Amniotic epithelial cell (primary cell): ENCODE data around the gene ZNF775.

Experiments
- DNase-seq: peaks from one replicate; pipeline ENCODE4 v3.0.0-alpha.2; 2010; ENCODE audit warnings: low read depth

The ZNF775 gene

DNA sequence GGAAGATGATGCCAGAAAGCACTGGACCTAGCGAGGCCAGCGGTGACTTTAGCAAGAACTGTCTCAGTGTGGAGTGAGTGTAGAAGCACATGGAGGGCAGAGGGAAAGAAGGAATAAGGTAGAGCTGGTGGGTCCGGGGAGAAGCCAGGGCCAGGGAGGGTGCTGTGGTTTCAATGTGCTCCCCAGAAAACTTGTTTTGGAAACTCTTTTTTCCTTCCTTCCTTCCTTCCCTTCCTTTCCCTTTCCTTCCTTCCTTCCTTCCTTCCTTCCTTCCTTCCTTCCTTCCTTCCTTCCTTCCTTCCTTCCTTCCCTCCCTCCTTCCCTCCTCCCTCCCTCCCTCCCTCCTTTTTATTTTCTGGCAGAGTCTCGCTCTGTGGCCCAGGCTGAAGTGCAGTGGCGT, 32.2 kb upstream of the ZNF775 start:
- no peak for DNase-seq

DNA sequence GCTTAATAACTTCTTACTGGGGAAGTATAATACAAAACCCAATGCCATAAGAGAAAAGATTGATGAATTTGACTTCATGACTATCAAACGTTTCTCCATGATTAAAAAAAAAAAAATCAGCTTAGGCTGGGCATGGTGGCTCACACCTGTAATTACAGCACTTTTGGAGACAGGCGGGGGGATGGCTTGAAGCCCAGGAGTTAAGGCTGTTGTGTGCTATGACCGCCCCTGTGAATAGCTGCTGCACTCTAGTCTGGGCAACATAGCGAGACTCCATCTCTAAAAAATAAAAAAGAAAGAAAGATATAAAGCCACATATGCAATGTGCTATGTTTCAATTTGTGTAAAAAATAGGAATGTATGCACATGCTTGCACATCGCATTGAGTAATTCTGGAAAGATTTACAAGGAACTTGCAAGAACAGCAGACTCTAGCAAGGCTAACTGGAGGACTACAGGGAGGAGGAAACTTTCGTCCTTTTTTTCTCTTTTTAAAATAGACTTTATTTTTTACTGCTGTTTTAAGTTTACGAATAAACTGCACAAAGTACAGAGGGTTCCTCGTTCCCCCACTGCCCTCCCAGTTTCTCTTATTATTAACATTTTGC, 27.4 kb upstream of the ZNF775 start:
- peak; percentile 46 for DNase-seq

DNA sequence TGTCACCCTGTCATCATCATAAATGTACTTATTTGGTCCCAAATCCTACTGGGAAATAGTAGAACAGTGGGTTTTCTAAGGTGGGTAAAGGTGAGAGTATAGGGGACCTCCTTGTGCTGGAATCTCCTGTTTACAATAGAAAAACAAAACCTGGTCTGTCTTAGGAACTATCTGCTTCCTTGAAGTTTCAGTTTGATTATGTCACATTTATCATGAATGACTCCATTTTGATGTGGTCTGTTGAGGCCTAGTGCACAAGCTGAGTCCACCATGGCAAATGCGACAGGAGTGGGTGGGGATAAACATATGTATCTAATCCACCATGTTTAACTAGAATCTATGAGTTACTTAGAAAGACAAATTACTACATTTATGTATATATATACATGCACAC, 23.5 kb upstream of the ZNF775 start:
- DNase-seq: no peak

- peak; percentile 44 for DNase-seq
Measured at GRCh38 chr7:150356265-150356897, 22.7 kb upstream of the ZNF775 start.

GRCh38 chr7:150357270-150357669, 21.9 kb upstream of the ZNF775 start:
- no peak for DNase-seq

DNA sequence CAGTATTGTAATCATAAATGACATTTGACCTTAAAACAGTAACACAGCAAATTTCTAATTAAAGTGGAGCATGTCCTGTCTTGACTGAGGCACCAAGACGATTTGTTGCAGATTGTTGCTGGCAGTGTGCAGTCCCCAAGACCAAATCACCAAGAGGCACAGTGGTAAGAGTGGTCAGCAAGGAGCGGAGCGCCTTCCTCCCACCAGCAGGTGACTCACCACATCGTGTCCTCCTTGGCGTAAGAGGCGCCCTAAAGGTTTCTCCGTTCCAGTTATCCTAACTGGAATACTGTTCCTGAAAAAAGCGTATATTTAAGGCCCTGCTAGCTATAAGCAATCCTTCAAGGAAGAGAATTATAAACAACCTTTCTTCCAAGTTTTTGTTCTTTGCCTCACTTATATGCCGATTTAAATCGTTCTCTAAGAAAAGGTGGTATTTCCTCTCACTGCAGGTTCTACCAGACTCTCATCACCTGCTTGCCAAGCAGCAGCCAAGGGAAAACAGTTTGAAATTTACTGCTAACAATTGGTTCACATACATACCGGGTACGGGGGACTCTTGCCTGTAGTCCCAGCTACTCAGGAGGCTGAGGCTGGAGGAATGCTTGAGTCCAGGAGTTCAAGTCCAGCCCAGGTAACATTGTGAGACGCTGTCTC, 21.2 kb upstream of the ZNF775 start:
- peak; percentile 42 for DNase-seq

- DNase-seq: no peak
Measured at GRCh38 chr7:150358433-150358832, 20.7 kb upstream of the ZNF775 start.

- DNase-seq: no peak
Measured at GRCh38 chr7:150358988-150359621, 20.0 kb upstream of the ZNF775 start.

DNA sequence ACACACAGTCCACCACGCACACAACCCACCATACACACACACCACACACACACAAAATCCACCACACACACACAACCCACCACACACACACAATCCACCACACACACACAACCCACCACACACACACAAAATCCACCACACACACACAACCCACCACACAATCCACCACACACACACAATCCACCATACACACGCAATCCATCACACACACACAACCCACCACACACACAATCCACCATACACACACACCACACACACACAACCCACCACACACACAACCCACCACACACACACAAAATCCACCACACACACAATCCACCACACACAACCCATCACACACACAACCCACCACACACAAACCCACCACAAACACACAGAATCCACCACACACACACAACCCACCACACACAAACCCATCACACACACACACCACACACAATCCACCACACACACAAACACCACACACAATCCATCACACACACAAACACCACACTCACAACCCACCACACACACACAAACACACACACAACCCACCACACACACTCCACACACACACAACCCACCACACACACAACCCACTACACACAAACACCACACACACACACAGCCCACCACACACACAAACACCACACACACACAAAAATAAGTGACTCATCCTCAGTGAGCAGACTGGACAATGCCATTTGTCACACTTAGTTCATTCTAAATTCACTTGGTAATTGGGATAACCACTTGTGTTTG, 19.3 kb upstream of the ZNF775 start:
- DNase-seq: no peak

DNA sequence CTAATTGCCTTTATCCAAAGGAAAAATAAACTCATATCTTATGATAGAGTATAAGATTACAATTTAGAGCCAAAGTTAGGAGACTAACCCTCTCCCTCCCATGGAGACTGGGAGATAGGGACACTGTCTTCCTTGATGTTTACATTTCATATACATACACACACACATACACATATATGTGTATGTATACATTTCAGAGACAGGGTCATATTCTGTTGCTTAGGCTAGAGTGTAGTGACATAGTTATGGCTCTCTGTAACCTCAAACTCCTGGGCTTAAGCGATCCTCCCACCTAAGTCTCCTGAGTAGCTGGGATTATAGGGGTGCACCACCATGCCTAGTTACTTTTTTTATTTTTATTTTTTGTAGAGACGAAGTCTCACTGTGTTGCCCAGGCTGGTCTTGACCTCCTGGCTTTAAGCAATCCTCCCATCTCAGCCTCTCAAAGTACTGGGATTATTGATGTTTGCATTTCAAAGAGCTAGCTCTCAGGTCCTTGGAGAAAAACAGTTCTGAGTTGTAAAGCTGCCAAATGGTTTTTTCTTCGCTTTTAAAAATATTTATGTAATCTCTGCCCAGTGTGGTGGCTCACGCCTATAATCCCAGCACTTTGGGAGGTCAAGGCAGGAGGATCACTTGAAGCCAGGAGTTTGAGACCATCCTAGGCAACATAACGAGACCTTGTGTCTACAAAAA, 18.6 kb upstream of the ZNF775 start:
- DNase-seq: no peak

GRCh38 chr7:150361402-150361801, 17.7 kb upstream of the ZNF775 start:
- DNase-seq: no peak

GRCh38 chr7:150361807-150362621, 17.1 kb upstream of the ZNF775 start:
- DNase-seq: no peak

GRCh38 chr7:150363370-150363769, 15.8 kb upstream of the ZNF775 start:
- no peak for DNase-seq

DNA sequence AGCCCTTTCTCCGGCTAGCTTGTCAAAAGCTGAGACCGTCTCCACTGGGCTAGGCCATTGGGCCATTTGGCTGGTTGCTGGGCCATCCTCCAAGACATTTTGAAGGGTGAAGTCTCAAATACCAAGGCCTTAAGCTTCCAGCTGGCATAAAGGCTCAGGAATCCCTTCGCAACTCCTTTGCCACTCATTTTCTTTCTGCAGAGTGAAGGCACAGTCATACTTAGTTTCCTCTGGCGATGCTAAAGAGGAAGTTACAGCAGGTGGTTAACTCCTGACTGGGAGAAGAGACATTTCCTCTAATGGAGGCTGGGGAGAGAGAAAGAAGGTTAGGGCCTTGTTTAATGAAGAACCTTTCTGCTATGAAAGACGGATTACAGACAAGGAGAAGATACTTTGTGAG, 15.3 kb upstream of the ZNF775 start:
- DNase-seq: no peak

- no peak for DNase-seq
Measured at GRCh38 chr7:150365194-150365593, 13.9 kb upstream of the ZNF775 start.

- no peak for DNase-seq
Measured at GRCh38 chr7:150365673-150366398, 13.3 kb upstream of the ZNF775 start.

- no peak for DNase-seq
Measured at GRCh38 chr7:150367677-150368095, 11.4 kb upstream of the ZNF775 start.

DNA sequence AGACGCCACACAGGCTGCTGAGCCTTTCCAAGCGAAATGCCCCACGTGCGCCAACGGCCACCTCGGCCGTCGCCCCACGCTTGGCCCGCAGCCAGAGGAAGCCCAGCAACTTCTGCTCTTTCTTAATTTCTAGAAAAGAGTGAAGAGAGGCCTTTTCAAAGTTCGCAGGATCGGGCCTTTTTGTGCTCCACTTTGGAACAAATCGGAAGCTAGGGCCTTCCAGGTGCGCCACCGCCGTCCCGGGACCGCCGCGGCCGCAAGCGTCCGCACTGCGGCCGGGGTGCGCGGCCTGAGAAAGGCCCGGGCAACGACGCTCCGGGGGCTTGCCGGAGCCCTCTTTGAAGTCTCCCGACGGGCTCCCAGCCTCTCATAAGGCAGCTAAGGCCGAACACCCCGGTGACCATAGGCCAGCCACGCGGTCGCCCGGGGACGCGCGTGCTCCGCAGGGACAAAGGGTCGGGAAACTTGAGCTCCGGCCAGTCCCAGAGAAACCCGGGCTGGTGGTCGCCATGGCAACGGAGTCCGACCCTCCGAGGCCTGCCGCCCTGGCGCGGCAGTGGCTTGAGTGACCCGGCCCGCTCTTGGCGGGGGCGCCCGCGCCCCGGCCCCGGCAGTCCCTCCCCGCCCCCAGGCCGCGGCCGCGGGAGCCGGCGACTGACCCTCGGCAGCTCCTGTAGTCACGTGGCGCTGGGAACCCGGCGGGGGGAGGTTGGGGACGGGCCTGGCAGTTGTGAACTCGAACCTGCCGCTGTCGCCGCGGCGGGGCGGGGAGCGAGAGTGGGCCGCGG, 10.8 kb upstream of the ZNF775 start, which contains the start of gene REPIN1:
TSS of gene REPIN1 (plus strand) at position 727 of the 788 bp plus-strand sequence. CDS start 890 bp downstream, outside the sequence.
- DNase-seq: peak; percentile 74
